Right cardiac atrium (tissue), 5 donors: ENCODE results near the gene UMODL1. TPM values are rescaled to one million over a fixed set of nuclear protein-coding genes. Genes with fewer than 3 reads are reported as not detected.

Source experiments
- ATAC-seq, 2 donors: fragments of 200-7000 bp; cut with Tn5 transposase; one replicate each; pipeline versions ENCODE4 v1.8.0 to v1.9.1; 2020; ENCODE audit warnings: moderate library complexity in 2 of 2, mild to moderate bottlenecking in 1 of 2
- DNase-seq, 3 donors: peaks; one replicate each; pipeline ENCODE4 v3.0.0-alpha.2; 2020
- H3K27ac ChIP-seq: one replicate; pipeline ENCODE4 v1.5.1; 2013; ENCODE audit warnings: mild to moderate bottlenecking, low read length, control low read depth, moderate library complexity
- H3K27me3 ChIP-seq: one replicate; pipeline ENCODE4 v1.6.1; 2013; ENCODE audit not compliant: control insufficient read depth, insufficient read depth
- H3K4me1 ChIP-seq: one replicate; pipeline ENCODE4 v1.6.1; 2013; ENCODE audit warnings: low read length; ENCODE audit not compliant: control insufficient read depth, insufficient read depth
- H3K4me3 ChIP-seq: one replicate; pipeline ENCODE4 v1.5.1; 2013; ENCODE audit warnings: low read length, control low read depth
- H3K9me3 ChIP-seq: one replicate; pipeline ENCODE4 v1.6.1; 2013; ENCODE audit warnings: low read length; ENCODE audit not compliant: control insufficient read depth
- WGBS: extraction: QIAGEN DNeasy Blood & Tissue Kit; methylation state at CpG from one replicate; pipeline ENCODE4 v1.1.7; 2013; 5-methylcytosine and 5-hydroxymethylcytosine counted together
- intact Hi-C, 4 donors: fragments of 100-400 bp; cut with DNase I; formaldehyde crosslinking; loops; one replicate each; pipeline versions ENCODE4 v1.11.0 to v1.14.0; 2022 to 2023
- polyA plus RNA-seq: library from polyadenylated mRNA; stranded (reverse); fragments of 200-250 nt; gene quantifications from one replicate; pipeline ENCODE4 v1.2.3, GENCODE V29; 2013
- total RNA-seq, 4 donors: library from RNA; stranded (reverse); fragmentation: NEBNext Ultra II Directional; extraction: Animal tissue kit (Norgen Biotek cat#: 25700); gene quantifications; one replicate each; pipeline ENCODE4 v1.2.1, GENCODE V29; 2021
- donor health status: healthy with polysubstance abuse.
- donor health status: DM: no; HTN: yes; CAD: no.
- donor health status: DM: no; HTN: no; CAD: no.
- donor health status: DM: no; HTN: yes; CAD: no; lungs with severe emphysema.
- donor health status: DM: yes; HTN: yes; CAD: no.

The UMODL1 gene
- total and polyA plus RNA-seq, 5 donors, result not detected

- H3K4me1 ChIP-seq, result peaks cover 2% of the 10 kb centered on the region
- no peak overlapping the region for H3K27ac ChIP-seq
- 72% methylated on average over 18 of the region's 18 CpGs for WGBS
- DNase-seq (peak in 1 of 3 donors; percentile 31), ATAC-seq (peak; percentile 12 to 76)
- H3K9me3 ChIP-seq, result no peaks in the 10 kb centered on the region
- intact Hi-C loops, result no loop called here
- no peaks in the 10 kb centered on the region for H3K27me3 ChIP-seq
- H3K4me3 ChIP-seq, result no peak overlapping the region
Observed at GRCh38 chr21:42040411-42041180, 30.5 kb upstream of the UMODL1 start.

GRCh38 chr21:42041246-42041645 is 29.9 kb upstream of the UMODL1 start:
- H3K4me3 ChIP-seq, result no peak overlapping the region
- no peaks in the 10 kb centered on the region for H3K9me3 ChIP-seq
- intact Hi-C loops, result no loop called here
- no peak for ATAC-seq
- peaks cover 2% of the 10 kb centered on the region for H3K4me1 ChIP-seq
- 96% methylated on average over 7 of the region's 7 CpGs for WGBS
- H3K27ac ChIP-seq, result no peak overlapping the region
- no peaks in the 10 kb centered on the region for H3K27me3 ChIP-seq
- peak in 1 of 3 donors; percentile 0 for DNase-seq

- peak in 1 of 3 donors; percentile 19 for DNase-seq
- Histone ChIP-seq H3K27ac (no peak overlapping the region), H3K4me1 (peaks cover 2% of the 10 kb centered on the region), H3K4me3 (no peak overlapping the region), H3K27me3 (no peaks in the 10 kb centered on the region), H3K9me3 (no peaks in the 10 kb centered on the region)
- 49% methylated on average over 4 of the region's 4 CpGs for WGBS
- no peak for ATAC-seq
- intact Hi-C loops, result no loop called here
Observed at GRCh38 chr21:42041711-42042110, 29.4 kb upstream of the UMODL1 start.

GRCh38 chr21:42042651-42043050 is 28.5 kb upstream of the UMODL1 start:
- ATAC-seq, result no peak
- Histone ChIP-seq H3K27me3 (no peaks in the 10 kb centered on the region), H3K4me3 (no peak overlapping the region), H3K27ac (no peak overlapping the region), H3K9me3 (no peaks in the 10 kb centered on the region), H3K4me1 (peaks cover 2% of the 10 kb centered on the region)
- intact Hi-C loops, result no loop called here
- peak in 1 of 3 donors; percentile 36 for DNase-seq
- WGBS, result 82% methylated on average over 9 of the region's 9 CpGs

GRCh38 chr21:42043201-42043895 is 27.8 kb upstream of the UMODL1 start:
- intact Hi-C loops, result no loop called here

DNA sequence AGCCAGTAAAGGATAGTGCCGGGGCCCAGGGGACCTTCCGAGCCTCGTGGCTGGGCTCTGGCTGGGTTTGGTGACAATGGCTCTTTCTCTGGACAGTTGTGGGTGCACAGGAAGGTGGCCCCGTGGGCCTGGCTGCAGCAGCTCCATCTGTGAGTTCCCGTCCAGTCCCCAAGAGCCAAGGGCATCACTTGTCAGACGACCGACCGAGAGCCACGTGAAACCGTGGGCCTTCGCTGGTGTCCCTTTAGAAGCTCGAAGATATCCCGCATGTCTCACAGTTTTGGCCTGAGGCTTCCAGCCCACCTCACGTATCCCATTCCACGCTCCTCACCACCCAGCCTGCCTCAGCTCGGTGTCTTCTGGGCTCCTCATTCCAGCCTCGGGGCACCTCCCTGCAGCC is 27.2 kb upstream of the UMODL1 start:
- H3K4me1 ChIP-seq, result peaks cover 2% of the 10 kb centered on the region
- WGBS, result 93% methylated on average over 17 of the region's 17 CpGs
- intact Hi-C loops, result no loop called here
- H3K4me3 ChIP-seq, result no peak overlapping the region
- no peaks in the 10 kb centered on the region for H3K9me3 ChIP-seq
- no peak overlapping the region for H3K27ac ChIP-seq
- no peaks in the 10 kb centered on the region for H3K27me3 ChIP-seq
- no peak for ATAC-seq
- DNase-seq, result peak in 1 of 3 donors; percentile 20

More at GRCh38 chr21:42043201-42043895, 27.8 kb upstream of the UMODL1 start:
- DNase-seq, result peak in 1 of 3 donors; percentile 6
- peaks cover 2% of the 10 kb centered on the region for H3K4me1 ChIP-seq
- no peak overlapping the region for H3K4me3 ChIP-seq
- H3K27me3 ChIP-seq, result no peaks in the 10 kb centered on the region
- no peak for ATAC-seq
- no peaks in the 10 kb centered on the region for H3K9me3 ChIP-seq
- H3K27ac ChIP-seq, result no peak overlapping the region
- 87% methylated on average over 16 of the region's 16 CpGs for WGBS

- no peak for ATAC-seq
Observed at GRCh38 chr21:42044871-42045495, 26.1 kb upstream of the UMODL1 start.

GRCh38 chr21:42047821-42048613 is 23.1 kb upstream of the UMODL1 start:
- no peaks in the 10 kb centered on the region for H3K4me1 ChIP-seq
- peak; percentile 79 to 89 for ATAC-seq
- H3K9me3 ChIP-seq, result no peaks in the 10 kb centered on the region
- peak in 2 of 3 donors; percentile 61 to 72 for DNase-seq
- no peaks in the 10 kb centered on the region for H3K27me3 ChIP-seq
- WGBS, result 66% methylated on average over 19 of the region's 19 CpGs
- H3K27ac ChIP-seq, result no peak overlapping the region
- intact Hi-C loops, result no loop called here
- H3K4me3 ChIP-seq, result no peak overlapping the region

More at GRCh38 chr21:42044871-42045495, 26.1 kb upstream of the UMODL1 start:
- intact Hi-C loops, result no loop called here
- no peaks in the 10 kb centered on the region for H3K27me3 ChIP-seq
- no peaks in the 10 kb centered on the region for H3K4me1 ChIP-seq
- H3K27ac ChIP-seq, result no peak overlapping the region
- WGBS, result 94% methylated on average over 7 of the region's 7 CpGs
- no peaks in the 10 kb centered on the region for H3K9me3 ChIP-seq
- H3K4me3 ChIP-seq, result no peak overlapping the region
- peak in 1 of 3 donors; percentile 33 for DNase-seq

DNA sequence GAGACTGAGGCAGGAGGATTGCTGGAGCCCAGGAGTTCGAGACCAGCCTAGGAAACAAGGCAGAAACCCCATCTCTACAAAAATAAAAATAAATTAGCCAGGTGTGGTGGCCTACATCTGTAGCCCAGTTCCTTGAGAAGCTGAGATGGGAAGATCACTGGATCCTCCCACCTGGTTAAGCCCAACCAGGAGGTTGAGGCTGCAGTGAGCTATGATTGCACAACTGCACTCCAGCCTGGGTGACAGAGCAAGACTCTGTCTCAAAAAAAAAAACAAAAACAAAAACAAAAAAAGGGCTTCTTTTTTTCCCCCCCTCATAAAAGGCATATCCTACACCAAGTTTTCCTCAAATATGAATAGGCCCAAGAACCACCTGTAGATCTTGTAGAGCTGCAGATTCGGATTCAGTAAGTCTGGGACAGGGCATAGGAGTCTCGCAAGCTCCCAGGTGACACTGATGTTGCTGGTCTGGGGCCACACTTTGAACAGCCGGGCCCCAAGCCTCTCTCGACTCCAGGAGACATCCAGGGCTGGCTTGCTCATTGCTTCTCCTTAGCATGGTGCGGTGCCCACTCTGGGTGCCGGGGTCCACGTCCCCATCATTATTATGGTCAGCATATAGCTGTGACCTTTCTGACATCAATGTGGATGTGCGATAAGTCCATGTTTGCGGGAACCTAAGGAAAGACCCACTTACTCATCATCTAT is 22.1 kb upstream of the UMODL1 start:
- DNase-seq (peak in 1 of 3 donors; percentile 25), ATAC-seq (no peak)
- Histone ChIP-seq H3K4me1 (no peaks in the 10 kb centered on the region), H3K9me3 (no peaks in the 10 kb centered on the region), H3K4me3 (no peak overlapping the region), H3K27ac (no peak overlapping the region), H3K27me3 (no peaks in the 10 kb centered on the region)
- intact Hi-C loops, result no loop called here
- 96% methylated on average over 10 of the region's 10 CpGs for WGBS
